ENCODE results near the gene PLS1.
"Not testable (repeated sequence)": the region's sequence is repeated elsewhere in the genome, so short reads cannot be mapped to it uniquely, and the experiment has no call there.

The PLS1 gene

GRCh38 chr3:142732066-142732465 is 135.9 kb downstream of the PLS1 start:
- no peak overlapping the region for H3K4me3 ChIP-seq (ENCODE audit: low read length)
- DNase-seq (ENCODE audit: low read depth, low spot score) = no peak

- no peak for DNase-seq (ENCODE audit: low read depth, low spot score)
- H3K4me3 ChIP-seq (ENCODE audit: low read length) = no peak overlapping the region
Observed at GRCh38 chr3:142734834-142735233, 138.6 kb downstream of the PLS1 start.

DNA sequence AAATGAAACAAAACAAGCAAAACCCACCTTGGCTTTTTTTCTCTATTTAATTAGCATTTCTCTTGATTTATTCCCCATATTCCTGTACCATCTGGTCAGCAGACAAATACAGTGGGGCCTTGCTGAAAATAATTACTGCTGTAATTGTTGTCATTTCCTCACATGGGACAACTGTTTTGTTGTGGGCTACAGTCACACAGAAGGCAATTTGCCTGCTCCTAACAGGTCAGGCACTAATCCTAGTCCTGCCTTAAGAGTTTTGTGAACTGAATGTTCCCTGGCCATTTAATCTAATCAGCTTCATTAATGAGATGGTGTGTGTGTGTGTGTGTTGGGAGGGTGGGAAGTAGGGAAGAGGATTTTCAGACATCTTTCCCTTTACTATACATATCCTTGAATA is 139.3 kb downstream of the PLS1 start:
- DNase-seq (ENCODE audit: low read depth, low spot score) = no peak
- H3K4me3 ChIP-seq (ENCODE audit: low read length) = no peak overlapping the region

DNA sequence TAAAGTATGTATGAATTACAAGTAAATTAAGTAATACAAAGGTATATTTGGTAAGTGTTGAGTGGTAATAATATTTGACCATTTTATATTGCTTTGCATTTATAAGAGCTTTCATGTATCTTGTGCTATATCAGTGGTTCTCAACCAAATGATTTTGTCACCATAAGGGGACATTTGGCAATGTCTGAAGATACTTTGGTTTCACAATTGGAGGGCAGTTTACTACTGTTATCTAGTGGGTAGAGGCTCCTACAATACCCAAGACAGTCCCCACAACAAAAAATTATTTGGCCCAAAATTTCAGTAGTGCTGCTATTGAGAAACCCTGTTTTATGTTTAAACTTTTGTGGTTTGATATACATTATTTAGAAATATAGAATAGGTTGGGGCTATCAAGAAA is 142.2 kb downstream of the PLS1 start:
- DNase-seq (ENCODE audit: low read depth, low spot score) = no peak
- no peak overlapping the region for H3K4me3 ChIP-seq (ENCODE audit: low read length)

DNA sequence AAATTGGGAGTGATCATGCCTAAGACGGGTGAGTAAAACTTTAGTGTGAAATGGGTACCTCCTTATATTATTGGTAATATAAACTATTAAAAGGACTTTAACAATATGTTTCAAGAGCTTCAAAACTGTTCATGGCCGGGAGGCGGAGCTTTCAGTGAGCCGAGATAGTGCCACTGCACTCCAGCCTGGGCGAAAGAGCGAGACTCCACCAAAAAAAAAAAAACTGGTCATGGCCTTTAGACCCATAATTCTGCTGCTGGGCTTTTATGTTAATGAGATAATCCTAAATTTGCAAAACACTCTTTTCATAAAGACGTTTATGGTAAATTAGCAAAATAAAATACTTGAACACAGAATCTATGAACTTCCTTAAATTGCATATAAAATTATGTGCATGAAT is 150.5 kb downstream of the PLS1 start:
- no peak overlapping the region for H3K4me3 ChIP-seq (ENCODE audit: low read length)
- DNase-seq (ENCODE audit: low read depth, low spot score) = no peak

GRCh38 chr3:142750531-142750930 is 154.3 kb downstream of the PLS1 start:
- DNase-seq (ENCODE audit: low read depth, low spot score); H3K4me3 ChIP-seq (ENCODE audit: low read length): not testable (repeated sequence)

DNA sequence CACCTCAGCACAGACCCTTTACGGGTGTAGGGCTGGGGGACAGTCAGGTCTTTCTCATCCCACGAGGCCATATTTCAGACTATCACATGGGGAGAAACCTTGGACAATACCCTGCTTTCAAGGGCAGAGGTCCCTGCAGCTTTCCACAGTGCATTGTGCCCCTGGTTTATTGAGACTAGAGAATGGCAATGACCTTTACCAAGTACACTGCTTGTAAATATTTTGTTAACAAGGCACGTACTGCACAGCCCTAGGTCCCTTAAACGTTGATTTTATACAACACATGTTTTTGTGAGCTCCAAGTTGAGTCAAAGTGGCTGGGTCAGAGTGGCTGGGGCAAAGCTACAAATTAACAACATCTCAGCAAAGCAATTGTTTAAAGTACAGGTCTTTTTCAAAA is 156.4 kb downstream of the PLS1 start:
- DNase-seq (ENCODE audit: low read depth, low spot score) = not testable (repeated sequence)

DNA sequence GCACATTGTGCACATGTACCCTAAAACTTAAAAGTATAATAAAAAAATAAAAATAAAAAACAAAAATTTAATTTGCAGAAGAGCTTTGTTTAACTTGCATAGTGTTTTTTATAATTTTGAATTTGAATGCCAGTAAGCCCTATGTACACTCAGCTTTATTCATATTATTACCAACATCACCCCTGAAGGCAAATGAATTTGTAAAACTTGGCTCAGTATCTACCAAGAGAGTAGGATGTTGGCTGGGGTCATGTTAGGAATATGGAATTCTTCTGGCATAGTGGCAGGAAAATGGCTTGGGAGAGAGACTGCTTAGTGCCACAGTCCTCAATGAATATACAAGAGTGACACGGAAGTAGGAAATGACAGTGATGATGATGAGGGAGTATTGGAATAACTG is 158.3 kb downstream of the PLS1 start:
- DNase-seq (ENCODE audit: low read depth, low spot score) = no peak
- no peak overlapping the region for H3K4me3 ChIP-seq (ENCODE audit: low read length)

More for the DNA sequence above, 156.4 kb downstream of the PLS1 start:
- not testable (repeated sequence) for H3K4me3 ChIP-seq (ENCODE audit: low read length)
